GM12892 (cell line): ENCODE measurements around the gene SNORC.

ENCODE experiments used
- POLR2A ChIP-seq: IDR thresholded peaks from 2 replicates; pipeline ENCODE4 v1.6.1; 2011; ENCODE audit warnings: low read depth, low read length, control low read depth
- POLR2AphosphoS5 ChIP-seq: IDR thresholded peaks from 2 replicates; pipeline ENCODE4 v1.6.1; 2011; ENCODE audit warnings: low read depth, low read length, control low read depth
- TAF1 ChIP-seq: IDR thresholded peaks from 2 replicates; pipeline ENCODE4 v1.6.1; 2011; ENCODE audit warnings: low read depth, mild to moderate bottlenecking, control low read depth, low read length, borderline replicate concordance

- no peak for TF ChIP-seq POLR2A
- no peak for TF ChIP-seq TAF1
- TF ChIP-seq POLR2AphosphoS5, result no peak
Measured at GRCh38 chr2:232892221-232892620, 22.2 kb downstream of the SNORC start.
